Fibroblast of skin of left quadriceps (primary cell): Measurements from ENCODE around the gene HACD3.
"Not testable (repeated sequence)": the region's sequence is repeated elsewhere in the genome, so short reads cannot be mapped to it uniquely, and the experiment has no call there.

Source experiments
- DNase-seq, 2 experiments: peaks; one replicate each; pipeline ENCODE4 v3.0.0-alpha.2; 2013; ENCODE audit warnings: low read depth in 2 of 2

HACD3 gene

GRCh38 chr15:65599677-65600076 is 69.4 kb downstream of the HACD3 start:
- no peak for DNase-seq

GRCh38 chr15:65603134-65603533 is 72.9 kb downstream of the HACD3 start:
- no peak for DNase-seq

GRCh38 chr15:65603559-65603958 is 73.3 kb downstream of the HACD3 start:
- no peak for DNase-seq

GRCh38 chr15:65610871-65611718 is 80.8 kb downstream of the HACD3 start, which contains the start of gene INTS14:
Gene INTS14, minus strand, starts transcription at chr15:65611131. Its CDS starts 3,751 bp downstream, at chr15:65607380.
- DNase-seq = peak; percentile 91

- no peak for DNase-seq
Measured at GRCh38 chr15:65611888-65612615, 81.8 kb downstream of the HACD3 start.

- no peak for DNase-seq
Measured at GRCh38 chr15:65612616-65612946, 82.3 kb downstream of the HACD3 start.

DNA sequence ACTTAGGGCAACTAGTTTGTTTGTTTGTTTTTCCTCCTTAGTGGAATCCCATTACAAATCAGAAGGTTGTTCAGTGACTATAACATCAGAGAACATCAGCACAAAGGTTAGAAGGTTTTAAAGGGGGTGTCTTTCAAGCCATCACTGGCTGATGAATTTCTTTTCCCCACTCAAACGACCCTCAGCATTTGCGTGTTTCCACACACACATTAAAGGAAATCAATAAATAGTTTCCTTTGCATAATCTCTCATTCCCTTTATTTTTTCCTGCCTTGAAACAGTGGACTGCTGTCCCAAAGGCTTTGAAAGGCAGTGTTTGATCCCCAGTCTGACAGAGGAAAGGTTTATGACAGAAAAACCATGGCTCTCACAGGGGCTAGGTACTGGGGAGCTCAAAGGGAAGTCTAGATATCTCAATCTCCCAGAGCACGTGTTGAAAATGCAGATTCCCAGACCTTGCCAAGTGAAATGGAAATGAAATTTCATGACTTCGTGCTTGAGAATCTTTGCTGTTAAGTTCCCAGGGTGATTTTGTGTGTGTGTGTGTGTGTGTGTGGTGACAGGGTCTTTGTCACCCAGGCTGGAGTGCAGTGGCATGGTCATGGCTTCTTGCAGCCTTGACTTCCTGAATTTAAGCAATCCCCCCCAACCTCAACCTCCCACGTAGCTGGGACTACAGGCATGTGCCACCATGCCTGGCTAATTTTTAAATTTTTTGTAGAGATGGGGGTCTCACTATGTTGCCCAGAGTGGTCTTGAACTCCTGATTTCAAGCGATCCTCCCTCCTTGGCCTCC is 82.9 kb downstream of the HACD3 start:
- DNase-seq = no peak

GRCh38 chr15:65615887-65616286 is 85.6 kb downstream of the HACD3 start:
- not testable (repeated sequence) for DNase-seq

- DNase-seq = no peak
Measured at GRCh38 chr15:65618560-65619109, 88.4 kb downstream of the HACD3 start.

DNA sequence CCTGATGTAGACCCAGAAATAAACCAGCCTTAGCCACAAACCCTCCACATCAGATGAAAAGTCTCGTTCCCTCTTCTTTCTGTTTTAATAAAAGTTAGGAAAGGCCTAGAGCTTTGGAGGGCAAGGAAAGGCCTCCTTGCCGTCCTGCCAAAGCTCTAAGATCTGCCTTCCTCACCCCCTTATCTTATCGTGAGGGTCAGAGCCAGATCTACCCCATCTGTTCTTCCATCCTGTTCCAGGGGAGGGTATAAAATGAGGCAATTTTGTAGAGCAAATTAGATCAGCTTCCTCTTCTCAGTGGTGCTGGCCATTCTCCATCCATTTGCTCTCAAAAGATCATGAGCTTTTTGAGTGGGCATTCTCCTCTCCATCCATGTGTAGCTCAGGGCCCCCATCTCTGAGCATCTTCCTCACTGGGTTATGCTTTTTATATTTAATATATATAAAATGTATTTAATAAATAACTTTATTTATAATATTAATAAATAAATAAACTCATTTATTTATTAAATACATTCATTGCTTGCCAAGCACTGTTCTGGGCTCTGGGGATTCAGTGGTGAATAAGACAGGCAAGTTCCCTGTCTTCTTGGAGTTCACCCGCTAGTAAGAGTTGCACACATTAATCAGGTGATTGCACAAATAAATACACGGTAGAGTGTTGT is 89.5 kb downstream of the HACD3 start:
- no peak for DNase-seq

DNA sequence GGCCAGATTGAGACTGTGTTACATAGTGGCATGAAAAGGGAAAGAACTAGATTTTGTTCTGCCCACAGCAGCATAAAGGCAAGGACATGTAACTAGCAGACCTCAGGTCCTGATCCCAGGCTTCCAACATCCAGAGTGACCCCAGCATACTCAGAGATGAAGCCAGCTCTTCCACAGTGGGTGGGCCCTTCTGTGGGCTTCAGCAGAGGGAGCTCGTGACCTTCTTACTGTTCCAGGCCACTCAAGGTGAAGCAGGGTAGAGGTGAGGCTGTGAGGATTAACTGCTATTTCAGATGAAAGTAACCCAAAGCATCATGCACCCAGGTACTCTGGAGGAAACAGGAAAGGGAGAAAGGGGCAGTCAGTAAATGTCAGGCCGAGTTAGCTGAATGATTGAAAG is 90.6 kb downstream of the HACD3 start:
- DNase-seq = no peak

DNA sequence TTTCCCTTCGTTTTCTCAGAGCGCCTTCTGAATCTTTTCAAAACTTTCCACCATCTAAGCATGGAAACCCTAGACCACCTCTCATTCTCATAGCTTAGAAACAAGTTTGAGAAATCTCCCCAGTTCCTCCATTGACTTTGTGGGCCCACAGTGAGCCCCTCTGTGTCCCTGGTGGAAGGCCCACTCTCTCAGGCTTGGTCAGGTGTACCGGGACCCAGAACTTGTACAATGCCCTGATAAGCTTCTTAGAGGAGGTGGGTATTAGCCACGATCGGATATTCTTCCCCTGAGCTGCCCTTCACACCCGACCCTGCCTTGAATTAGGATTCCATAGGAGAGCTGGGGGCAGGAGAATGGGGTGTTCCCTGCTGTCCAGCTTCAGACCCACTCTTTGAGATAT is 91.4 kb downstream of the HACD3 start, which contains the start of gene SLC24A1:
SLC24A1 (plus strand) TSS at position 301 of the 400 bp plus-strand sequence. CDS start 2,143 bp downstream, outside the sequence.
- DNase-seq = no peak

GRCh38 chr15:65623103-65623502 is 92.8 kb downstream of the HACD3 start:
- DNase-seq = no peak

GRCh38 chr15:65626856-65627255 is 96.6 kb downstream of the HACD3 start:
- no peak for DNase-seq
